Neural cell (in vitro differentiated cells): ENCODE results near the gene ADAMTSL2. TPM values are rescaled to one million over a fixed set of nuclear protein-coding genes. Genes with fewer than 3 reads are reported as not detected.

ENCODE experiments used
- H2AFZ ChIP-seq: fragments of 200-600, 300-800 bp; sonication (generic), shearing (Covaris generic); 2 replicates; pipeline ENCODE4 v1.6.0; 2014; ENCODE audit warnings: low read depth, mild to moderate bottlenecking, antibody characterized with exemption, low read length, moderate library complexity
- H3F3A ChIP-seq: fragments of 200-600 bp; shearing (Covaris generic); 2 replicates; pipeline ENCODE4 v1.6.1; 2016; ENCODE audit warnings: mild to moderate bottlenecking, moderate library complexity, mixed read lengths, antibody characterized with exemption, low read length; ENCODE audit not compliant: insufficient read depth, poor library complexity, severe bottlenecking
- H3K27ac ChIP-seq: fragments of 200-600, 300-800 bp; sonication (generic), shearing (Covaris generic); 2 replicates; pipeline ENCODE4 v1.5.1; 2014; ENCODE audit warnings: mild to moderate bottlenecking, low read length, moderate library complexity
- H3K27me3 ChIP-seq: fragments of 300-800, 200-600 bp; sonication (generic), shearing (Covaris generic); 2 replicates; pipeline ENCODE4 v1.6.0; 2014; ENCODE audit warnings: mild to moderate bottlenecking, low read depth, low read length, moderate library complexity; ENCODE audit not compliant: insufficient read depth
- H3K36me3 ChIP-seq: fragments of 300-800, 200-600 bp; sonication (generic), shearing (Covaris generic); 2 replicates; pipeline ENCODE4 v1.5.1; 2014; ENCODE audit warnings: mild to moderate bottlenecking, antibody characterized with exemption, low read length, moderate library complexity; ENCODE audit not compliant: insufficient read depth
- H3K4me2 ChIP-seq: fragments of 300-800, 200-600 bp; sonication (generic), shearing (Covaris generic); 2 replicates; pipeline ENCODE4 v1.6.0; 2014; ENCODE audit warnings: mild to moderate bottlenecking, low read length
- H3K4me3 ChIP-seq: fragments of 300-800, 200-600 bp; sonication (generic), shearing (Covaris generic); 2 replicates; pipeline ENCODE4 v1.5.1; 2014; ENCODE audit warnings: mild to moderate bottlenecking, low read length, moderate library complexity
- H3K79me2 ChIP-seq: fragments of 200-600 bp; shearing (Covaris generic); replicated peaks from 2 replicates; pipeline ENCODE4 v1.6.0; 2014; ENCODE audit warnings: mild to moderate bottlenecking, low read length, moderate library complexity; ENCODE audit not compliant: insufficient read depth
- H3K9ac ChIP-seq: fragments of 300-800, 200-600 bp; sonication (generic), shearing (Covaris generic); 2 replicates; pipeline ENCODE4 v1.6.1; 2016; ENCODE audit warnings: mild to moderate bottlenecking, low read length, mixed read lengths
- H3K9me2 ChIP-seq: fragments of 200-600 bp; shearing (Covaris generic); 2 replicates; pipeline ENCODE4 v1.6.1; 2016; ENCODE audit warnings: mild to moderate bottlenecking, low read length, mixed read lengths; ENCODE audit not compliant: insufficient read depth
- H3K9me3 ChIP-seq: fragments of 200-600, 300-800 bp; sonication (generic), shearing (Covaris generic); 2 replicates; pipeline ENCODE4 v1.6.1; 2016; ENCODE audit warnings: mild to moderate bottlenecking, mixed run types, low read length, moderate library complexity, mixed read lengths
- H4K20me1 ChIP-seq: fragments of 200-600 bp; shearing (Covaris generic); 2 replicates; pipeline ENCODE4 v1.6.1; 2016; ENCODE audit warnings: mild to moderate bottlenecking, mixed run types; ENCODE audit not compliant: insufficient read depth
- EP300 ChIP-seq: fragments of 450-650 bp; conservative IDR thresholded peaks from 2 replicates; pipeline ENCODE4 v1.6.1; 2014; ENCODE audit warnings: antibody characterized with exemption, mild to moderate bottlenecking, moderate library complexity; ENCODE audit not compliant: poor library complexity, severe bottlenecking
- EZH2 ChIP-seq: fragments of 200-600, 300-800 bp; shearing (Covaris generic), sonication (generic); IDR thresholded peaks from 2 replicates; pipeline ENCODE4 v1.6.1; 2014; ENCODE audit warnings: antibody characterized with exemption, low read length, borderline replicate concordance, mild to moderate bottlenecking; ENCODE audit not compliant: insufficient read depth, poor library complexity, severe bottlenecking
- MXI1 ChIP-seq: fragments of 450-650 bp; conservative IDR thresholded peaks from 2 replicates; pipeline ENCODE4 v1.6.1; 2014; ENCODE audit warnings: antibody characterized with exemption, mild to moderate bottlenecking; ENCODE audit not compliant: poor library complexity, severe bottlenecking
- POLR2AphosphoS5 ChIP-seq: IDR thresholded peaks from 2 replicates; pipeline ENCODE4 v1.6.1; 2012
- RAD21 ChIP-seq: fragments of 450-650 bp; conservative IDR thresholded peaks from 2 replicates; pipeline ENCODE4 v1.6.1; 2014; ENCODE audit warnings: antibody characterized with exemption, mild to moderate bottlenecking, moderate library complexity
- SMC3 ChIP-seq: fragments of 450-650 bp; conservative IDR thresholded peaks from 2 replicates; pipeline ENCODE4 v1.6.1; 2014; ENCODE audit warnings: antibody characterized with exemption, mild to moderate bottlenecking, moderate library complexity; ENCODE audit not compliant: poor library complexity
- TAF1 ChIP-seq: IDR thresholded peaks from 2 replicates; pipeline ENCODE4 v1.6.1; 2012; ENCODE audit warnings: low read depth
- polyA plus RNA-seq: library from polyadenylated mRNA; depleted of rRNA; stranded (reverse); fragments of >200 nt; gene quantifications from 2 replicates; pipeline ENCODE4 v1.2.3, GENCODE V29; 2014
- TF ChIP-seq, protein P1 (sequence below): fragments of 450-650 bp; IDR thresholded peaks from 2 replicates; pipeline ENCODE4 v1.5.1; 2014; ENCODE audit warnings: antibody characterized with exemption, mild to moderate bottlenecking, moderate library complexity; ENCODE audit not compliant: poor library complexity, severe bottlenecking
- TF ChIP-seq, protein P2 (sequence below): IDR thresholded peaks from 2 replicates; pipeline ENCODE4 v1.6.1; 2012; ENCODE audit warnings: borderline replicate concordance

Gene ADAMTSL2
- polyA plus RNA-seq, 1 donor from 2014 or later = 0.85 TPM

DNA sequence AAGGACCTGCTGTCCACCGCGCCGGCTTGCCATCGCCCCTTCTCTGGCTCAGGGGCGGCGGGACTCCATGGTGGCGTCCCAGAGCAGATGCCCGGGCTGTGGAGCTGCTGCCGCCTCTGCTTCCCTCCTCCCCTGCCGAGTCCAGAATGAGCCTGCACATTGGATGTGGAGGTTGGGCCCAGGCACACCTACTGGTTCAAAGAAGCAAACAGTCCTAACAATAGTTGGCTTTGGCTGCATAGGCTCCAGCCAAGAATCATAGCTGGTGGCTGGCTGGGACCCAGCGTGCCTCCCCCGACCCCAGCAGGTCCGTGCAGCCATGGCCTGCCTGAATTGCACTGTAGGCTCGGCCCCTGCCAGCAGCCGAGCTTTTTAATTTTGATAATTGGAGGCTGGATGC, 25.8 kb downstream of the ADAMTSL2 start:
- TF ChIP-seq, protein P1, sequence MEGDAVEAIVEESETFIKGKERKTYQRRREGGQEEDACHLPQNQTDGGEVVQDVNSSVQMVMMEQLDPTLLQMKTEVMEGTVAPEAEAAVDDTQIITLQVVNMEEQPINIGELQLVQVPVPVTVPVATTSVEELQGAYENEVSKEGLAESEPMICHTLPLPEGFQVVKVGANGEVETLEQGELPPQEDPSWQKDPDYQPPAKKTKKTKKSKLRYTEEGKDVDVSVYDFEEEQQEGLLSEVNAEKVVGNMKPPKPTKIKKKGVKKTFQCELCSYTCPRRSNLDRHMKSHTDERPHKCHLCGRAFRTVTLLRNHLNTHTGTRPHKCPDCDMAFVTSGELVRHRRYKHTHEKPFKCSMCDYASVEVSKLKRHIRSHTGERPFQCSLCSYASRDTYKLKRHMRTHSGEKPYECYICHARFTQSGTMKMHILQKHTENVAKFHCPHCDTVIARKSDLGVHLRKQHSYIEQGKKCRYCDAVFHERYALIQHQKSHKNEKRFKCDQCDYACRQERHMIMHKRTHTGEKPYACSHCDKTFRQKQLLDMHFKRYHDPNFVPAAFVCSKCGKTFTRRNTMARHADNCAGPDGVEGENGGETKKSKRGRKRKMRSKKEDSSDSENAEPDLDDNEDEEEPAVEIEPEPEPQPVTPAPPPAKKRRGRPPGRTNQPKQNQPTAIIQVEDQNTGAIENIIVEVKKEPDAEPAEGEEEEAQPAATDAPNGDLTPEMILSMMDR = no peak
- TF ChIP-seq RAD21 (no peak), MXI1 (no peak)
- TF ChIP-seq, protein P2, sequence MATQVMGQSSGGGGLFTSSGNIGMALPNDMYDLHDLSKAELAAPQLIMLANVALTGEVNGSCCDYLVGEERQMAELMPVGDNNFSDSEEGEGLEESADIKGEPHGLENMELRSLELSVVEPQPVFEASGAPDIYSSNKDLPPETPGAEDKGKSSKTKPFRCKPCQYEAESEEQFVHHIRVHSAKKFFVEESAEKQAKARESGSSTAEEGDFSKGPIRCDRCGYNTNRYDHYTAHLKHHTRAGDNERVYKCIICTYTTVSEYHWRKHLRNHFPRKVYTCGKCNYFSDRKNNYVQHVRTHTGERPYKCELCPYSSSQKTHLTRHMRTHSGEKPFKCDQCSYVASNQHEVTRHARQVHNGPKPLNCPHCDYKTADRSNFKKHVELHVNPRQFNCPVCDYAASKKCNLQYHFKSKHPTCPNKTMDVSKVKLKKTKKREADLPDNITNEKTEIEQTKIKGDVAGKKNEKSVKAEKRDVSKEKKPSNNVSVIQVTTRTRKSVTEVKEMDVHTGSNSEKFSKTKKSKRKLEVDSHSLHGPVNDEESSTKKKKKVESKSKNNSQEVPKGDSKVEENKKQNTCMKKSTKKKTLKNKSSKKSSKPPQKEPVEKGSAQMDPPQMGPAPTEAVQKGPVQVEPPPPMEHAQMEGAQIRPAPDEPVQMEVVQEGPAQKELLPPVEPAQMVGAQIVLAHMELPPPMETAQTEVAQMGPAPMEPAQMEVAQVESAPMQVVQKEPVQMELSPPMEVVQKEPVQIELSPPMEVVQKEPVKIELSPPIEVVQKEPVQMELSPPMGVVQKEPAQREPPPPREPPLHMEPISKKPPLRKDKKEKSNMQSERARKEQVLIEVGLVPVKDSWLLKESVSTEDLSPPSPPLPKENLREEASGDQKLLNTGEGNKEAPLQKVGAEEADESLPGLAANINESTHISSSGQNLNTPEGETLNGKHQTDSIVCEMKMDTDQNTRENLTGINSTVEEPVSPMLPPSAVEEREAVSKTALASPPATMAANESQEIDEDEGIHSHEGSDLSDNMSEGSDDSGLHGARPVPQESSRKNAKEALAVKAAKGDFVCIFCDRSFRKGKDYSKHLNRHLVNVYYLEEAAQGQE = no peak
- no peaks in the 10 kb centered on the region for H3K36me3 ChIP-seq
- no peak overlapping the region for H2AFZ ChIP-seq
- no peak overlapping the region for H3K9ac ChIP-seq
- H3K79me2 ChIP-seq = no peaks in the 10 kb centered on the region
- no peaks in the 10 kb centered on the region for H3K27me3 ChIP-seq
- no peak overlapping the region for H3K4me3 ChIP-seq
- H3K9me2 ChIP-seq = no peaks in the 10 kb centered on the region
- H3K4me2 ChIP-seq = no peak overlapping the region
- H3K27ac ChIP-seq = no peak overlapping the region
- H3K9me3 ChIP-seq = no peaks in the 10 kb centered on the region
- H4K20me1 ChIP-seq = no peaks in the 10 kb centered on the region
- no peaks in the 10 kb centered on the region for H3F3A ChIP-seq

- Histone ChIP-seq H3K27me3 (no peaks in the 10 kb centered on the region), H3K36me3 (no peaks in the 10 kb centered on the region), H3K4me3 (no peak overlapping the region), H3K9me2 (no peaks in the 10 kb centered on the region), H3K9ac (no peak overlapping the region), H3F3A (no peaks in the 10 kb centered on the region), H3K4me2 (no peak overlapping the region), H3K27ac (no peak overlapping the region), H2AFZ (no peak overlapping the region), H4K20me1 (no peaks in the 10 kb centered on the region), H3K9me3 (no peaks in the 10 kb centered on the region), H3K79me2 (no peaks in the 10 kb centered on the region)
- TF ChIP-seq, protein P2 = no peak
- TF ChIP-seq POLR2AphosphoS5 = no peak
- TF ChIP-seq EP300 = no peak
- TF ChIP-seq TAF1 = no peak
- no peak for TF ChIP-seq SMC3
- no peak for TF ChIP-seq EZH2
- TF ChIP-seq RAD21 = no peak
- TF ChIP-seq, protein P1 = no peak
Measured at GRCh38 chr9:133560944-133561343, 26.4 kb downstream of the ADAMTSL2 start.
